ENCODE measurements around the gene MCM9.

MCM9 gene

DNA sequence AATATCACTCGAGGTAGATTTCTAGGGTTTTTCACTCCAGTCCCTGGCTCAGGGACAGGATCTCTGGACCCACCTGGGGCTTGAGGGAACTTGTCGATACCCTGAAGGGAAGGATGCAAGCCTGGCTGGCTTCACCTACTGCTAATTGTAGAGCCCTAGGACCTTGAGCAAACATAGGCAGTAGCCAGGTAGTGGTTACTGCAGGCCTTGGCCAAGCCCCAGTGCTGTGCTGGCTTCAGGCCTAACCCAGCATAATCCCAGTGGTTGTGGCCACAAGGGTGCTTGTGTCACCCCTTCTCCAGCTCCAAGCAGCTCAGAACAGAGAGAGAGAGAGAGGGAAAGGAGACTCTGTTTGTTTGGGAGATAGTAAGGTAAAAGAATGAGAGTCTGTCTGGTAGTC is 5.8 kb upstream of the MCM9 start:
- H3K36me3 ChIP-seq (replicated peaks), result no peaks in the 10 kb centered on the region
- in situ Hi-C loops (cut with HindIII; ENCODE audit: low pct_ligation_motif_present, low sequenced_read_pairs), result no loop called here
- no peak for DNase-seq
- TF ChIP-seq CTCF (IDR thresholded peaks at IDR 0.05; ENCODE audit: low read depth, low read length, missing control alignments), result no peak
- H3K27ac ChIP-seq, result no peak overlapping the region
- no peaks in the 10 kb centered on the region for H3K27me3 ChIP-seq (replicated peaks)
- no peak overlapping the region for H3K4me3 ChIP-seq (ENCODE audit: low read depth, low read length)

GRCh38 chr6:118939683-118940082 is 4.7 kb upstream of the MCM9 start:
- Histone ChIP-seq H3K27me3 (replicated peaks) (no peaks in the 10 kb centered on the region), H3K4me3 (ENCODE audit: low read depth, low read length) (no peak overlapping the region), H3K36me3 (replicated peaks) (no peaks in the 10 kb centered on the region), H3K27ac (no peak overlapping the region)
- DNase-seq, result no peak
- in situ Hi-C loops (cut with HindIII; ENCODE audit: low pct_ligation_motif_present, low sequenced_read_pairs), result no loop called here
- TF ChIP-seq CTCF (IDR thresholded peaks at IDR 0.05; ENCODE audit: low read depth, low read length, missing control alignments), result no peak

- in situ Hi-C loops (cut with HindIII; ENCODE audit: low pct_ligation_motif_present, low sequenced_read_pairs), result no loop called here
- no peaks in the 10 kb centered on the region for H3K36me3 ChIP-seq (replicated peaks)
- TF ChIP-seq CTCF (IDR thresholded peaks at IDR 0.05; ENCODE audit: low read depth, low read length, missing control alignments), result no peak
- no peak for DNase-seq
- H3K4me3 ChIP-seq (ENCODE audit: low read depth, low read length), result no peak overlapping the region
- no peak overlapping the region for H3K27ac ChIP-seq
- H3K27me3 ChIP-seq (replicated peaks), result no peaks in the 10 kb centered on the region
Observed at GRCh38 chr6:118935978-118936703, 1.2 kb upstream of the MCM9 start.

DNA sequence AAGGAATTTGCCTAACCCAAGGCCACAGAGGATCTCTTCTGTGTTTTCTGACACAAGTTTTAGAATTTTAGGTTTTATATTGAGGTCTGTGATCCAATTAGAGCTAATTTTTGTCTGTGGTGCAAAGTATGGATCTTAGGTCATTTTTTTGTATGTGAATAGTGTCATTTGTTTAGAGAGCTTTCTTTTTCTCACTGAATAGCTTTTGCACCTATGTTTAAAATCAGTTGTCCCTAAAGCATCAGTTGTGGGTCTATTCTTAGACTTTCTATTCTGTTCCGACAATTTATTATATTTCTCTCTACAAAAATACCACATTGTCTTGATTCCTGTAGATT is 341 bp upstream of the MCM9 start:
- no peak for DNase-seq
- no peaks in the 10 kb centered on the region for H3K27me3 ChIP-seq (replicated peaks)
- H3K4me3 ChIP-seq (ENCODE audit: low read depth, low read length), result peak overlapping the region; percentile 85
- no peaks in the 10 kb centered on the region for H3K36me3 ChIP-seq (replicated peaks)
- peak overlapping the region; percentile 50 for H3K27ac ChIP-seq
- in situ Hi-C loops (cut with HindIII; ENCODE audit: low pct_ligation_motif_present, low sequenced_read_pairs), result no loop called here
- no peak for TF ChIP-seq CTCF (IDR thresholded peaks at IDR 0.05; ENCODE audit: low read depth, low read length, missing control alignments)

- Histone ChIP-seq H3K27ac (no peak overlapping the region), H3K27me3 (replicated peaks) (no peaks in the 10 kb centered on the region), H3K4me3 (ENCODE audit: low read depth, low read length) (peak overlapping the region; percentile 85), H3K36me3 (replicated peaks) (no peaks in the 10 kb centered on the region)
- in situ Hi-C loops (cut with HindIII; ENCODE audit: low pct_ligation_motif_present, low sequenced_read_pairs), result no loop called here
- no peak for DNase-seq
- TF ChIP-seq CTCF (IDR thresholded peaks at IDR 0.05; ENCODE audit: low read depth, low read length, missing control alignments), result no peak
Observed at GRCh38 chr6:118933855-118934460, 1.0 kb downstream of the MCM9 start.

- Histone ChIP-seq H3K27me3 (replicated peaks) (no peaks in the 10 kb centered on the region), H3K36me3 (replicated peaks) (no peaks in the 10 kb centered on the region), H3K4me3 (ENCODE audit: low read depth, low read length) (no peak overlapping the region), H3K27ac (no peak overlapping the region)
- in situ Hi-C loops (cut with HindIII; ENCODE audit: low pct_ligation_motif_present, low sequenced_read_pairs), result no loop called here
- DNase-seq, result no peak
- no peak for TF ChIP-seq CTCF (IDR thresholded peaks at IDR 0.05; ENCODE audit: low read depth, low read length, missing control alignments)
Observed at GRCh38 chr6:118932421-118932820, 2.5 kb downstream of the MCM9 start.

All from brain microvascular endothelial cell (primary cell).